NB4 (cell line): ENCODE measurements around the gene NEIL3.
"Not testable (repeated sequence)": the region's sequence is repeated elsewhere in the genome, so short reads cannot be mapped to it uniquely, and the experiment has no call there.

Experiments used
- DNase-seq: peaks from one replicate; pipeline ENCODE4 v3.0.0; 2010; ENCODE audit warnings: low read depth
- H3K4me3 ChIP-seq: one replicate; pipeline ENCODE4 v1.5.1; 2011; ENCODE audit warnings: mild to moderate bottlenecking, low read depth, low read length, moderate library complexity
- CTCF ChIP-seq: IDR thresholded peaks from one replicate; pipeline ENCODE4 v1.5.1; 2012; ENCODE audit warnings: low read depth, low read length
- MAX ChIP-seq: IDR thresholded peaks from 2 replicates; pipeline ENCODE4 v1.6.1; 2011; ENCODE audit warnings: low read depth, low read length
- MYC ChIP-seq: IDR thresholded peaks from 2 replicates; pipeline ENCODE4 v1.6.1; 2011; ENCODE audit warnings: low read depth, low read length
- POLR2A ChIP-seq: IDR thresholded peaks from 2 replicates; pipeline ENCODE4 v1.6.1; 2011; ENCODE audit warnings: mild to moderate bottlenecking; ENCODE audit not compliant: insufficient read length; ENCODE audit errors: extremely low read depth

Gene NEIL3

GRCh38 chr4:177304094-177304493 lies 5.6 kb upstream of the NEIL3 start:
- DNase-seq: no peak
- TF ChIP-seq MAX (no peak), MYC (no peak), CTCF (no peak), POLR2A (no peak)
- H3K4me3 ChIP-seq: no peak overlapping the region

DNA sequence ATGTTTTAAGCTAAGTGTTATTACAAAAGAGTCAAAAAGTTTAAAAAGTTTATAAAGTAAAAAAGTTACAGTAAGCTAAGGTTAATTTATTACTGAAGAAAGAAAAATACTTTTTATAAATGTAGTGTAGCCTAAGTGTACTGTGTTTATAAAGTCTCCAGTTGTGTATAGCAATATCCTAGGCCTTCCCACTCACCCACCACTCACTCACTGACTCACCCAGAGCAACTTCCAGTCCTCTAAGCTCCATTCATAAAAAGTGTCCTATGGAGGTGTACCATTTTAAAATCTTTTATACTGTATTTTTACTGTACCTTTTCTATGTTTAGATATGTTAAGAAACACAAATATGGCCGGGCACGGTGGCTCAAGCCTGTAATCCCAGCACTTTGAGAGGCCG lies 4.8 kb upstream of the NEIL3 start:
- not testable (repeated sequence) for DNase-seq, H3K4me3 ChIP-seq

- peak; percentile 93 for DNase-seq
- TF ChIP-seq POLR2A (no peak), MYC (no peak), MAX (no peak), CTCF (no peak)
- H3K4me3 ChIP-seq: peak overlapping the region; percentile 67
Measured at GRCh38 chr4:177308125-177308524, 1.5 kb upstream of the NEIL3 start.

DNA sequence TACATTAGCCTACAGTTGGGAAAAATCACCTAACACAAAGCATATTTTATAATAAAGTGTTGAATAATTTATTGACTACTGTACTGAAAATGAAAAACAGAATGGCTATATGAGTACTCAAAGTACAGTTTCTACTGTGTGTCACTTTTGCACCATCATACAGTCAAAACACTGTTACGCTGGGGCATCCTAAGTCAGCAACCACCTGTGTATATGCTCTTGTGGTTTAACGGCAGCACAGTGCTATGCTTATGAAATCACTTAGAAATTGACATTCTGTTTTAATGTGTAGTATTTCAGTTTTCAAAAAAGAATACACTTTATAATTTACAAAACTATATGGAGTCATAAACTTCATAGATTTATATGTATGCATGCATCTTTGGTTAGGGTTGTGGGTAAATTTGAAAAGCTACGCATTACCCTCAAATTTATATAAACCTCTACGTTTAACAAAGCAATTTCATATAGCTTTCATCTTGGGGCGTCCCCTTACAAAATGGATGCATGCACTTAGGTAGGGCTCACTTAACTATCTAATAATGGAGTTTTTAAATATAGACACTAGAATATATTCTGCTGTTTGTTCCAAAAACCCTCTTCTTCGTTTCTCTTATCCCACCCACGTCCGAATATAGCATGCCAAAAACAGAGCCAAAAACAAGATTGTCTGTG lies 690 bp upstream of the NEIL3 start:
- TF ChIP-seq MAX (no peak), MYC (peak; percentile 20; the same call in 1 of the 2 replicates)
- peak; percentile 88 for DNase-seq
- H3K4me3 ChIP-seq: peak overlapping the region; percentile 67

- H3K4me3 ChIP-seq: peak overlapping the region; percentile 82
- peak; percentile 24 for DNase-seq
- TF ChIP-seq POLR2A (no peak), MAX (no peak), MYC (no peak), CTCF (no peak)
Measured at GRCh38 chr4:177311589-177311988, 1.9 kb downstream of the NEIL3 start.

DNA sequence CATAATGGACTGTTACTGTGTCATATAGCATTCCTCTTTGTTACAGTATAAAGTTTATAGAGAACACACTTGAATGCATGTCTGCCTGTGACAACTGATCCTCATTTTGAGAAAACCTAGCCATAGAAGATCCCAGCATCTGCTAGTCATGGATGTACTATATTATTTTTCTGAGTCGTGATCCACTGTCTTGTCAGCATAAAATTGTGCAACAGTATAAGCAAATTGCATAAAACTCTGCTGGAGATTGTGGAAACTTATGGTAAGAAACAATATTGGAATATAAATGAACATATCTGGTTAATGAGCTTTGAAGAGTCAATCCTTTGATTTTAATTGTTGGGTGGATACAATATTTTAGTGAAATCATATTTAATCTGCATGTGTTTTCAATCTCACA lies 3.6 kb downstream of the NEIL3 start:
- no peak for TF ChIP-seq POLR2A
- DNase-seq: peak; percentile 41
- H3K4me3 ChIP-seq: peak overlapping the region; percentile 82

- TF ChIP-seq MYC (no peak), CTCF (no peak), MAX (no peak), POLR2A (no peak)
- peak overlapping the region; percentile 1 for H3K4me3 ChIP-seq
- no peak for DNase-seq
Measured at GRCh38 chr4:177315767-177316464, 6.2 kb downstream of the NEIL3 start.
